Esophagus squamous epithelium (tissue), 4 donors: ENCODE results near the gene TRAPPC10.
"Not testable (repeated sequence)": the region's sequence is repeated elsewhere in the genome, so short reads cannot be mapped to it uniquely, and the experiment has no call there.

Experiments used
- POLR2A ChIP-seq, 4 donors: fragments of 450-650 bp; IDR thresholded peaks; one replicate each; pipeline ENCODE4 v1.6.1; 2017; ENCODE audit warnings: antibody characterized with exemption in 4 of 4, mild to moderate bottlenecking in 4 of 4, moderate library complexity in 3 of 4
- TF ChIP-seq, protein P1 (sequence below), 6 experiments: fragments of 450-650 bp in 4 of 6; fragments of 200-600 bp in 2 of 6; sonication (generic) in 2 of 6; IDR thresholded peaks; one replicate each; pipeline ENCODE4 v1.5.1; 2016 to 2019; ENCODE audit warnings: antibody characterized with exemption in 6 of 6, mild to moderate bottlenecking in 4 of 6, moderate library complexity in 4 of 6

DNA sequence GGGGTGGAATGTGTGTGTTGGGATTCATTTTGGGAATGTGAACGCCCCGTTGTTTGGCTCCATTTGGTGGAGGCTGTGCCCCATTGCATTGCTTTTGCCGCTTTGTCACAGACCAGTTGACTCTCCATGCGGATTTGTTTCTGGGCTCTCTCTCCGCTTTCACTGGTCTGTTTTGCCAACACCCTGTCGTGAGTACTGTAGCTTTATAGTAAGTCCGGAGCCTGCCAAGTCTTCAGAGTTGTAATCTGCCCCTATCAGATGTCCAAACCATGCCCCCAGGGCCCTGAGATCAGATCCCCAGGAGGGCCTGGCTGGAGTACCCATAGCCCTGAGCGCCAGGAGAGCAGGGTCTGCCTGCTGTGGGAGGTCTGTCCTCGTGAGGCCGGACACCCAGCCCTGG lies 138.1 kb downstream of the TRAPPC10 start:
- TF ChIP-seq, protein P1, sequence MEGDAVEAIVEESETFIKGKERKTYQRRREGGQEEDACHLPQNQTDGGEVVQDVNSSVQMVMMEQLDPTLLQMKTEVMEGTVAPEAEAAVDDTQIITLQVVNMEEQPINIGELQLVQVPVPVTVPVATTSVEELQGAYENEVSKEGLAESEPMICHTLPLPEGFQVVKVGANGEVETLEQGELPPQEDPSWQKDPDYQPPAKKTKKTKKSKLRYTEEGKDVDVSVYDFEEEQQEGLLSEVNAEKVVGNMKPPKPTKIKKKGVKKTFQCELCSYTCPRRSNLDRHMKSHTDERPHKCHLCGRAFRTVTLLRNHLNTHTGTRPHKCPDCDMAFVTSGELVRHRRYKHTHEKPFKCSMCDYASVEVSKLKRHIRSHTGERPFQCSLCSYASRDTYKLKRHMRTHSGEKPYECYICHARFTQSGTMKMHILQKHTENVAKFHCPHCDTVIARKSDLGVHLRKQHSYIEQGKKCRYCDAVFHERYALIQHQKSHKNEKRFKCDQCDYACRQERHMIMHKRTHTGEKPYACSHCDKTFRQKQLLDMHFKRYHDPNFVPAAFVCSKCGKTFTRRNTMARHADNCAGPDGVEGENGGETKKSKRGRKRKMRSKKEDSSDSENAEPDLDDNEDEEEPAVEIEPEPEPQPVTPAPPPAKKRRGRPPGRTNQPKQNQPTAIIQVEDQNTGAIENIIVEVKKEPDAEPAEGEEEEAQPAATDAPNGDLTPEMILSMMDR (IDR thresholded peaks at IDR 0.05) = not testable (repeated sequence)
- not testable (repeated sequence) for TF ChIP-seq POLR2A (IDR thresholded peaks at IDR 0.05)
